ENCODE results near the gene GALR2.
A peak's percentile ranks its signal among the peaks of the same experiment; 100 is the strongest.
"Not testable (repeated sequence)": the region's sequence is repeated elsewhere in the genome, so short reads cannot be mapped to it uniquely, and the experiment has no call there.

Gene GALR2

GRCh38 chr17:76038050-76038449 is 36.5 kb upstream of the GALR2 start:
- Histone ChIP-seq H3K79me2 (ENCODE audit: control insufficient read depth, insufficient read depth, low read length, unreplicated experiment) (no peaks in the 10 kb centered on the region), H3K4me3 (ENCODE audit: low read depth, low read length) (no peak overlapping the region), H2AFZ (ENCODE audit: low read length, unreplicated experiment) (no peak overlapping the region), H3K27me3 (ENCODE audit: insufficient read depth, low read length) (no peaks in the 10 kb centered on the region), H3K4me1 (ENCODE audit: control insufficient read depth, insufficient read depth, low read length, unreplicated experiment) (no peaks in the 10 kb centered on the region), H3K36me3 (ENCODE audit: insufficient read depth, low read length) (peaks cover 13% of the 10 kb centered on the region), H3K27ac (ENCODE audit: low read depth, low read length) (no peak overlapping the region)

DNA sequence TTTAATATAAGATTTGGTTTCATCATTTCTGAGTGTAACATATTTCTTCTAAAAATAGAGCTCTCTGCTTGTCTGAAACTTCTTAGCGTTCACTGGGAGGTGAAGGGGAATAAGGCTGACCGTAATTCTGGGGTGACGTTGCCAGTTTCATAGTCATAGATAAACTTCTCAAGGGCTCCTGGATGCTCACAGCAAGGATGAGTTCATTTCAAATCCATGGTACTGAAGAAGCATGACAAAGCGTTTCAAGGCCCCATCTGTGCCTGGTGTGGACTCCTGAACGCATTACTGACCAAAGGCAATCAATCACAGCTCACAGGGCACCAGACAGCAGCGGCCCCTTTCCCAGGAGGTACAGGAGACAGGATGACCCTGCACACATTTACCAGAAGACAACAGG is 35.5 kb upstream of the GALR2 start:
- H3K4me3 ChIP-seq (ENCODE audit: low read depth, low read length) = no peak overlapping the region
- no peaks in the 10 kb centered on the region for H3K4me1 ChIP-seq (ENCODE audit: control insufficient read depth, insufficient read depth, low read length, unreplicated experiment)
- H3K79me2 ChIP-seq (ENCODE audit: control insufficient read depth, insufficient read depth, low read length, unreplicated experiment) = no peaks in the 10 kb centered on the region
- H2AFZ ChIP-seq (ENCODE audit: low read length, unreplicated experiment) = no peak overlapping the region
- H3K36me3 ChIP-seq (ENCODE audit: insufficient read depth, low read length) = peaks cover 23% of the 10 kb centered on the region
- no peak overlapping the region for H3K27ac ChIP-seq (ENCODE audit: low read depth, low read length)
- H3K27me3 ChIP-seq (ENCODE audit: insufficient read depth, low read length) = no peaks in the 10 kb centered on the region

GRCh38 chr17:76040376-76040775 is 34.2 kb upstream of the GALR2 start:
- no peak overlapping the region for H3K4me3 ChIP-seq (ENCODE audit: low read depth, low read length)
- no peak overlapping the region for H3K27ac ChIP-seq (ENCODE audit: low read depth, low read length)
- H2AFZ ChIP-seq (ENCODE audit: low read length, unreplicated experiment) = no peak overlapping the region
- H3K4me1 ChIP-seq (ENCODE audit: control insufficient read depth, insufficient read depth, low read length, unreplicated experiment) = no peaks in the 10 kb centered on the region
- no peaks in the 10 kb centered on the region for H3K79me2 ChIP-seq (ENCODE audit: control insufficient read depth, insufficient read depth, low read length, unreplicated experiment)
- H3K36me3 ChIP-seq (ENCODE audit: insufficient read depth, low read length) = peaks cover 27% of the 10 kb centered on the region
- H3K27me3 ChIP-seq (ENCODE audit: insufficient read depth, low read length) = no peaks in the 10 kb centered on the region

DNA sequence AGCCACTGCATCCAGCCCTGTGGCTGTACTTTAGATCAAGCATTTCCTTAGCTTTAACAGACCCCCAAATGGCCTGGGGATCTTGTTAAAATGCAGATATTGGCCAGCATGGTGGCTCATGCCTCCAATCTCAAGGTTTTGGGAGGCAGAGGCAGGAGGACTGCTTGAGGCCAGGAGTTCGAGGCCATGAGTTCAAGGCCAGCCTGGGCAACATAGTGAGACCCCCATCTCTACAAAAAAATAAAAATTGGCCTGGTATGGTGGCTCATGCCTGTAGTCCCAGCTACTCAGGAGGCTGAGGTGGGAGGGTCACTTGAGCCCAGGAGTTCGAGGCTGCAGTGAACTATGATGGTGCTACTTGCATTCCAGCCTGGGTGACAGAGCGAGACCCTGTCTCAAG is 31.7 kb upstream of the GALR2 start:
- not testable (repeated sequence) for H3K27ac ChIP-seq (ENCODE audit: low read depth, low read length); H3K79me2 ChIP-seq (ENCODE audit: control insufficient read depth, insufficient read depth, low read length, unreplicated experiment); H3K27me3 ChIP-seq (ENCODE audit: insufficient read depth, low read length); H3K4me3 ChIP-seq (ENCODE audit: low read depth, low read length); H3K4me1 ChIP-seq (ENCODE audit: control insufficient read depth, insufficient read depth, low read length, unreplicated experiment); H2AFZ ChIP-seq (ENCODE audit: low read length, unreplicated experiment)
- peaks cover 35% of the 10 kb centered on the region for H3K36me3 ChIP-seq (ENCODE audit: insufficient read depth, low read length)

GRCh38 chr17:76044475-76045007 is 30.0 kb upstream of the GALR2 start:
- not testable (repeated sequence) for H3K27ac ChIP-seq (ENCODE audit: low read depth, low read length); H3K79me2 ChIP-seq (ENCODE audit: control insufficient read depth, insufficient read depth, low read length, unreplicated experiment); H2AFZ ChIP-seq (ENCODE audit: low read length, unreplicated experiment); H3K4me3 ChIP-seq (ENCODE audit: low read depth, low read length); H3K27me3 ChIP-seq (ENCODE audit: insufficient read depth, low read length)
- peaks cover 40% of the 10 kb centered on the region; the same call in 1 of the 2 replicates for H3K36me3 ChIP-seq (ENCODE audit: insufficient read depth, low read length)
- peaks cover 13% of the 10 kb centered on the region for H3K4me1 ChIP-seq (ENCODE audit: control insufficient read depth, insufficient read depth, low read length, unreplicated experiment)

DNA sequence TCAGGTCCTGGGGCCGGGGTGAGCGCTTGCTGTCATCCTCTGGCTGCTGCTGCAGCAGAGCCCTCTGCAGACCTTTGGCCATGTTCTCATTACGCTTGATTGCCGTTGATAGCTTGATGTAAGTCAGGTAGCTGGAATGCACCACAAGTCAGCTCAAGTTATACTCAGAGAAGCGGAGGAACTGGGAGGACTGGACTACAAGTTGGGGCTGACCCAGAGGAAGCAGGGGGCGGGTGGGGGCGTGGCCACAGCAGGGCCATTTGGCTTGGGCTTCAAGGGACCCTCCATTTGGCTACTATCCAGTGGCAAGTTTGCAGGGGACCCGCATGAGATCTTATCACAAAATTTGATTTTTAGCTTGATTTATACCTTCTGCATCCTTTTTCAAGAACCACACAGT is 28.5 kb upstream of the GALR2 start:
- Histone ChIP-seq H3K79me2 (ENCODE audit: control insufficient read depth, insufficient read depth, low read length, unreplicated experiment) (peaks cover 8% of the 10 kb centered on the region), H3K4me3 (ENCODE audit: low read depth, low read length) (no peak overlapping the region), H3K36me3 (ENCODE audit: insufficient read depth, low read length) (peaks cover 35% of the 10 kb centered on the region; the same call in 1 of the 2 replicates), H2AFZ (ENCODE audit: low read length, unreplicated experiment) (no peak overlapping the region), H3K27me3 (ENCODE audit: insufficient read depth, low read length) (no peaks in the 10 kb centered on the region), H3K27ac (ENCODE audit: low read depth, low read length) (no peak overlapping the region), H3K4me1 (ENCODE audit: control insufficient read depth, insufficient read depth, low read length, unreplicated experiment) (peaks cover 13% of the 10 kb centered on the region)

GRCh38 chr17:76048025-76048605 is 26.5 kb upstream of the GALR2 start:
- Histone ChIP-seq H3K36me3 (ENCODE audit: insufficient read depth, low read length) (peaks cover 34% of the 10 kb centered on the region; the same call in 1 of the 2 replicates), H3K79me2 (ENCODE audit: control insufficient read depth, insufficient read depth, low read length, unreplicated experiment) (peaks cover 14% of the 10 kb centered on the region), H3K27me3 (ENCODE audit: insufficient read depth, low read length) (no peaks in the 10 kb centered on the region), H2AFZ (ENCODE audit: low read length, unreplicated experiment) (no peak overlapping the region), H3K4me1 (ENCODE audit: control insufficient read depth, insufficient read depth, low read length, unreplicated experiment) (peaks cover 14% of the 10 kb centered on the region), H3K27ac (ENCODE audit: low read depth, low read length) (peak overlapping the region; percentile 53), H3K4me3 (ENCODE audit: low read depth, low read length) (no peak overlapping the region)

DNA sequence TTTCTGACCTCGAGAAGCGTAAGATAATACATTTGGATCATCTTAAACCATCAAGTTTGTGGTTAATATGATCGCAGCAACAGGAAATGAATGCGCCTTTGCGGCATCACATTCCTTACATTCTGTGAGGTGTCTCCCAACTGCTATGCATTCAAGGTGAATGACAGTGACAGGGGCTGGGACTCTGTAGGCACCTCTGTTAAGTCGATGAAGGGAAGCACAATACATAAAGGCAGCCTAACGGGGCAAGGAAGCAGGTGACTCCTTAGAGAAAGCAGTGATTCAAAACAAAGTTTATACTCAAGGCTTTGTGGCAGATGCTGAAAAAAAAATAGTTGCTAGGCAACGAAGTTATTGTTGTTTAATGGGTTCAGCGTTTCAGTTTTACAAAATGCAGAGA is 25.9 kb upstream of the GALR2 start:
- peak overlapping the region; percentile 53 for H3K27ac ChIP-seq (ENCODE audit: low read depth, low read length)
- peaks cover 16% of the 10 kb centered on the region for H3K79me2 ChIP-seq (ENCODE audit: control insufficient read depth, insufficient read depth, low read length, unreplicated experiment)
- no peaks in the 10 kb centered on the region for H3K27me3 ChIP-seq (ENCODE audit: insufficient read depth, low read length)
- H2AFZ ChIP-seq (ENCODE audit: low read length, unreplicated experiment) = no peak overlapping the region
- H3K4me1 ChIP-seq (ENCODE audit: control insufficient read depth, insufficient read depth, low read length, unreplicated experiment) = peaks cover 20% of the 10 kb centered on the region
- H3K36me3 ChIP-seq (ENCODE audit: insufficient read depth, low read length) = peaks cover 33% of the 10 kb centered on the region; the same call in 1 of the 2 replicates
- no peak overlapping the region for H3K4me3 ChIP-seq (ENCODE audit: low read depth, low read length)

GRCh38 chr17:76049239-76049638 is 25.3 kb upstream of the GALR2 start:
- Histone ChIP-seq H3K36me3 (ENCODE audit: insufficient read depth, low read length) (peaks cover 33% of the 10 kb centered on the region; the same call in 1 of the 2 replicates), H3K27me3 (ENCODE audit: insufficient read depth, low read length) (no peaks in the 10 kb centered on the region), H3K4me1 (ENCODE audit: control insufficient read depth, insufficient read depth, low read length, unreplicated experiment) (peaks cover 25% of the 10 kb centered on the region), H3K27ac (ENCODE audit: low read depth, low read length) (peak overlapping the region; percentile 53; the same call in 1 of the 2 replicates), H3K79me2 (ENCODE audit: control insufficient read depth, insufficient read depth, low read length, unreplicated experiment) (peaks cover 16% of the 10 kb centered on the region), H3K4me3 (ENCODE audit: low read depth, low read length) (no peak overlapping the region), H2AFZ (ENCODE audit: low read length, unreplicated experiment) (no peak overlapping the region)

DNA sequence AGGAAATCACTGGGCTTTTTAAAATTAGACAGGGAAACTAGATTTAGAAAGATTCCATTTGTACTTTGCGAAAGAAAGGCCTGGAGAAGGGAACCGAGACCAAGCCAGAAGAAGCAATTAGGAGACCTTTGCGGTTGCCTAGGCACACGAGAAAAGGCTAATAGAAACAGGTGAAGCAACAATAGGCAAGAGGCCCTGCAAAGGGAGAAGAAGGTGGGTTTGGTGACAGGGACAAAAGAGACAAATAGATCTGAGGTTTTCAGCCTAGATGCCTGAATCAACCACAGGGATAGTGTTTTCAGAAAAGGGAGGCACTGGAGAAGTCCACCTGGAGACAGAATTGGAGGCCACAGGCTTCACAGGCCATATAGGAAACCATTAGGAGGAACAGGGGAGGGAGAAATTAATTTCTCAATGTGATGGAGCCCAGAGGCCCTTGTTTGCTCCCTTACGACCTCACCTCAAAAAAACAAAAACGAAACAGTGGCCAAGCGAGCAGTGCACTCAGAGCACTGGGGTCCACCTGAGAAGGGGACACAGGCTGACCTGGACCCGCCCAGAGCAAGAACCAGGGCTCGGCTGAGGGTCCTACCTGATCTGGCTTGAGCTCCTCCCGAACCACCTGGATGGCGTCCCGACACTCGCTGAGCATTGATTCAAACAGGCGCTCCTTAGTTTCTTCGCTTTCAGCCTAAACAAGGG is 24.6 kb upstream of the GALR2 start:
- Histone ChIP-seq H3K4me3 (ENCODE audit: low read depth, low read length) (no peak overlapping the region), H2AFZ (ENCODE audit: low read length, unreplicated experiment) (no peak overlapping the region), H3K27me3 (ENCODE audit: insufficient read depth, low read length) (no peaks in the 10 kb centered on the region), H3K36me3 (ENCODE audit: insufficient read depth, low read length) (peaks cover 30% of the 10 kb centered on the region; the same call in 1 of the 2 replicates), H3K4me1 (ENCODE audit: control insufficient read depth, insufficient read depth, low read length, unreplicated experiment) (peaks cover 32% of the 10 kb centered on the region), H3K27ac (ENCODE audit: low read depth, low read length) (no peak overlapping the region), H3K79me2 (ENCODE audit: control insufficient read depth, insufficient read depth, low read length, unreplicated experiment) (peaks cover 16% of the 10 kb centered on the region)
